PC-3 (cell line): ENCODE data around the gene ARNT2. TPM values are rescaled to one million over a fixed set of nuclear protein-coding genes. Genes with fewer than 3 reads are reported as not detected.

Experiments used
- ATAC-seq: fragments of 200-7000 bp; cut with Tn5 transposase; 2 replicates; pipeline ENCODE4 v1.9.1; 2020; ENCODE audit warnings: mild to moderate bottlenecking, moderate library complexity
- BruUV-seq: library from RNA; stranded (reverse); fragments of 400-500 nt; replicated peaks from 2 replicates; lab custom pipeline; 2021; lab: Mats Ljungman, UMichigan
- CTCF ChIA-PET: fragments of 300-600 bp; sonication (Branson Sonifier 250); formaldehyde crosslinking; loops from one replicate; lab custom pipeline; 2022; ENCODE audit warnings: antibody characterized with exemption; lab: Charles Lee
- POLR2A ChIA-PET: fragments of 300-600 bp; sonication (Branson Sonifier 250); formaldehyde crosslinking; loops from one replicate; lab custom pipeline; 2022; ENCODE audit warnings: antibody characterized with exemption; ENCODE audit not compliant: unreplicated experiment; lab: Charles Lee
- DNase-seq: peaks from one replicate; pipeline ENCODE4 v3.0.0-alpha.2; 2015
- H2AFZ ChIP-seq: fragments of 300-600 bp; sonication (generic); 2 replicates; pipeline ENCODE4 v1.6.0; 2016; ENCODE audit warnings: antibody characterized with exemption, low read length
- H3F3A ChIP-seq: fragments of 300-600 bp; sonication (generic); one replicate; pipeline ENCODE4 v1.6.0; 2017; ENCODE audit warnings: antibody characterized with exemption, low read length, control low read depth, mild to moderate bottlenecking; ENCODE audit not compliant: unreplicated experiment
- H3K27ac ChIP-seq: fragments of 300-600 bp; sonication (generic); 2 replicates; pipeline ENCODE4 v1.5.1; 2016; ENCODE audit warnings: mild to moderate bottlenecking, low read length
- H3K27me3 ChIP-seq: fragments of 300-600 bp; sonication (generic); 2 replicates; pipeline ENCODE4 v1.6.1; 2016; ENCODE audit warnings: low read length, mixed read lengths
- H3K36me3 ChIP-seq: fragments of 300-600 bp; sonication (generic); 2 replicates; pipeline ENCODE4 v1.6.1; 2016; ENCODE audit warnings: low read depth, mixed run types, low read length, mixed read lengths
- H3K4me1 ChIP-seq: fragments of 300-600 bp; sonication (generic); 2 replicates; pipeline ENCODE4 v1.5.1; 2016; ENCODE audit warnings: low read length; ENCODE audit not compliant: insufficient read depth
- H3K4me2 ChIP-seq: fragments of 300-600 bp; sonication (generic); 2 replicates; pipeline ENCODE4 v1.6.0; 2016; ENCODE audit warnings: low read length
- H3K4me3 ChIP-seq: fragments of 300-600 bp; sonication (generic); 2 replicates; pipeline ENCODE4 v1.5.1; 2016; ENCODE audit warnings: mild to moderate bottlenecking, low read length, mixed read lengths
- H3K79me2 ChIP-seq: fragments of 300-600 bp; sonication (generic); 2 replicates; pipeline ENCODE4 v1.6.1; 2017; ENCODE audit warnings: low read length, mixed read lengths
- H3K9ac ChIP-seq: fragments of 300-600 bp; sonication (generic); 2 replicates; pipeline ENCODE4 v1.6.0; 2016; ENCODE audit warnings: mild to moderate bottlenecking, low read length
- H3K9me2 ChIP-seq: fragments of 300-600 bp; sonication (generic); replicated peaks from 2 replicates; pipeline ENCODE4 v1.6.1; 2016; ENCODE audit warnings: mixed run types, low read length, mixed read lengths
- H3K9me3 ChIP-seq: fragments of 300-600 bp; sonication (generic); 2 replicates; pipeline ENCODE4 v1.6.1; 2016; ENCODE audit warnings: low read length, mixed read lengths
- H4K20me1 ChIP-seq: fragments of 300-600 bp; sonication (generic); 2 replicates; pipeline ENCODE4 v1.6.1; 2016; ENCODE audit warnings: low read length, mixed read lengths
- EZH2 ChIP-seq: fragments of 300-600 bp; sonication (generic); IDR thresholded peaks from one replicate; pipeline ENCODE4 v1.6.1; 2017; ENCODE audit warnings: antibody characterized with exemption, mild to moderate bottlenecking, low read length; ENCODE audit not compliant: unreplicated experiment
- EZH2phosphoT487 ChIP-seq: fragments of 300-600 bp; sonication (generic); IDR thresholded peaks from 2 replicates; pipeline ENCODE4 v1.6.1; 2018; ENCODE audit warnings: mild to moderate bottlenecking, antibody characterized with exemption, low read length, borderline replicate concordance
- intact Hi-C: fragments of 100-400 bp; cut with micrococcal nuclease; formaldehyde crosslinking; loops from 2 replicates; pipeline ENCODE4 v1.9.0; 2023
- total RNA-seq: library from RNA; depleted of rRNA; stranded (reverse); fragments of >200 nt; gene quantifications from 2 replicates; pipeline ENCODE4 v1.2.3, GENCODE V29; 2014
- TF ChIP-seq, protein P1 (sequence below): fragments of 300-600 bp; sonication (generic); conservative IDR thresholded peaks from 2 replicates; pipeline ENCODE4 v1.5.1; 2017; ENCODE audit warnings: antibody characterized with exemption, low read depth, mild to moderate bottlenecking, low read length

The ARNT2 gene
- total RNA-seq, 1 experiment from 2014 or later, result 0.11 TPM

DNA sequence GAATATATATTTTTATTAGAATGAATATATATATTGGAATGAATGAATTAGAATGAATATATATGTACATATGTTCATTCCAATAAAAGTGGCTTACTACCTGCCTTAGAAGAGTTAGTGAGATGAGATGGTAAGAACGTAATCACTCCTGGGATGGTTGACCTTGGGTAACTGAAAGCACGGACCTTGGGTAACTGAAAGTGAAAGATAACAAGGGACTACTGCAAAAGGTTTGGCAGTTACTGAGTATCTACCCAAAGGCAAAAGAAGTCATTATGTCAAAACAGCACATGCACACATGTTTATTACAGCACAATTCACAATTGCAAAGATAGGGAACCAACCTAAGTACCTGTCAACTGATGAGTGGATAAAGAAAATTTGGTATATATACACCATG lies 16.5 kb downstream of the ARNT2 start:
- no peak overlapping the region for H3K27ac ChIP-seq
- H3F3A ChIP-seq, result no peaks in the 10 kb centered on the region
- CTCF ChIA-PET, result no interaction called here
- no peaks in the 10 kb centered on the region for H3K9me2 ChIP-seq
- no peaks in the 10 kb centered on the region for H3K9me3 ChIP-seq
- H3K4me1 ChIP-seq, result peaks cover 20% of the 10 kb centered on the region
- no peak overlapping the region for H3K4me3 ChIP-seq
- POLR2A ChIA-PET, result no interaction called here
- ATAC-seq (no peak), DNase-seq (no peak)
- H2AFZ ChIP-seq, result no peak overlapping the region
- peaks cover 6% of the 10 kb centered on the region; the same call in 1 of the 2 replicates for H3K27me3 ChIP-seq
- H3K9ac ChIP-seq, result no peak overlapping the region
- no peak overlapping the region for H3K4me2 ChIP-seq
- no TSS peak for BruUV-seq
- H3K79me2 ChIP-seq, result no peaks in the 10 kb centered on the region
- H4K20me1 ChIP-seq, result no peaks in the 10 kb centered on the region
- TF ChIP-seq EZH2, result no peak
- TF ChIP-seq EZH2phosphoT487, result no peak
- TF ChIP-seq, protein P1, sequence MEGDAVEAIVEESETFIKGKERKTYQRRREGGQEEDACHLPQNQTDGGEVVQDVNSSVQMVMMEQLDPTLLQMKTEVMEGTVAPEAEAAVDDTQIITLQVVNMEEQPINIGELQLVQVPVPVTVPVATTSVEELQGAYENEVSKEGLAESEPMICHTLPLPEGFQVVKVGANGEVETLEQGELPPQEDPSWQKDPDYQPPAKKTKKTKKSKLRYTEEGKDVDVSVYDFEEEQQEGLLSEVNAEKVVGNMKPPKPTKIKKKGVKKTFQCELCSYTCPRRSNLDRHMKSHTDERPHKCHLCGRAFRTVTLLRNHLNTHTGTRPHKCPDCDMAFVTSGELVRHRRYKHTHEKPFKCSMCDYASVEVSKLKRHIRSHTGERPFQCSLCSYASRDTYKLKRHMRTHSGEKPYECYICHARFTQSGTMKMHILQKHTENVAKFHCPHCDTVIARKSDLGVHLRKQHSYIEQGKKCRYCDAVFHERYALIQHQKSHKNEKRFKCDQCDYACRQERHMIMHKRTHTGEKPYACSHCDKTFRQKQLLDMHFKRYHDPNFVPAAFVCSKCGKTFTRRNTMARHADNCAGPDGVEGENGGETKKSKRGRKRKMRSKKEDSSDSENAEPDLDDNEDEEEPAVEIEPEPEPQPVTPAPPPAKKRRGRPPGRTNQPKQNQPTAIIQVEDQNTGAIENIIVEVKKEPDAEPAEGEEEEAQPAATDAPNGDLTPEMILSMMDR, result no peak
- intact Hi-C loops, result no loop called here
- H3K36me3 ChIP-seq, result no peaks in the 10 kb centered on the region

DNA sequence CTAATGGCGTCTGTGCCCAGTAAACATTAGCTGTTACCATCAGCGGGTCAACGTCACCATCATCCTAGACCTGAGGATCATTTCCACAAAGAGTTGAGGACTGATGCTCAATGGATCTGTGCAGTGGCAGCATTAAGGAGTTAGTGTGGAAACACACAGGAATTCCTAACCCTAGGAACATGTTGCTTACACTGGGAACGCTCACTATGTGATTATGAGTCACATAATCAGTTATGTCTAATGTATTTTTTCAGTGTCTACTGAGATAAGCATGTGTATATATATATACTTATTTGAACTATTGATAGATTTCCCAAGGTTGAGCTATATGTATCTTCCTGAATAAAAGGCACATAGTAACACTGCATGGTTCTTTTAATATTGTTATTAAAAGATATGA lies 19.0 kb downstream of the ARNT2 start:
- Histone ChIP-seq H3K4me2 (no peak overlapping the region), H3F3A (no peaks in the 10 kb centered on the region), H3K9ac (no peak overlapping the region), H3K79me2 (no peaks in the 10 kb centered on the region), H3K27ac (no peak overlapping the region), H2AFZ (no peak overlapping the region), H4K20me1 (no peaks in the 10 kb centered on the region), H3K9me3 (no peaks in the 10 kb centered on the region), H3K27me3 (no peaks in the 10 kb centered on the region), H3K4me3 (no peak overlapping the region), H3K36me3 (no peaks in the 10 kb centered on the region), H3K9me2 (no peaks in the 10 kb centered on the region), H3K4me1 (peaks cover 20% of the 10 kb centered on the region)
- DNase-seq, result peak; percentile 19
- no peak for ATAC-seq
- POLR2A ChIA-PET, result no interaction called here
- no peak for TF ChIP-seq EZH2
- no peak for TF ChIP-seq EZH2phosphoT487
- TF ChIP-seq, protein P1, result no peak
- CTCF ChIA-PET, result no interaction called here
- BruUV-seq, result no TSS peak
- intact Hi-C loops, result no loop called here

DNA sequence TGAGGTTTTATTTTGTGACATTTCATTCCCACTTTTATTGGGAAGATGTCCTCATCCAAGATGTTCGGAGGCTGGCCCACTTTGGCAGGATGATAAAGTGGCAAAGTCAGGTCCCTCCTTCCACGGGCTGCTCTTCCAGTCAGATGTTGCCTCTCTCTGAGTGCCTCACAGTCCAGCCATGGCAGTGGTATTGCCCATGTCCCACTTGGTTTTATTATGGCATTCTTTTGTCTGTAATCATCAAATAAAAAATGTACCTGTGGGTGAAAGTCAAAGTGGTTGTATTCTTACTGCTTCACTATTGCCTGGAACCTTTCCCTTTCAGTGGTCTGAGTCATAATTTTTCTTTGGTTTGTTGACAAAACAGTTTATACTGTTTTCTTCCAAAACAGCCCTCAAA lies 20.2 kb downstream of the ARNT2 start:
- ChIA-PET CTCF (no interaction called here), POLR2A (no interaction called here)
- ATAC-seq, result peak; percentile 99
- peak overlapping the region; percentile 75 for H3K4me2 ChIP-seq
- no peaks in the 10 kb centered on the region for H3K27me3 ChIP-seq
- H3K4me1 ChIP-seq, result peaks cover 20% of the 10 kb centered on the region
- peak overlapping the region; percentile 76 for H3K27ac ChIP-seq
- H3K4me3 ChIP-seq, result no peak overlapping the region
- no peaks in the 10 kb centered on the region for H3K36me3 ChIP-seq
- peak; percentile 97 for DNase-seq
- no peaks in the 10 kb centered on the region for H3K79me2 ChIP-seq
- intact Hi-C loops, result loop anchor here (1.0 kb wide), 2 partner anchors 12 to 31 kb away; no protein-coding TSS in a partner anchor
- H3K9me2 ChIP-seq, result no peaks in the 10 kb centered on the region
- TF ChIP-seq EZH2phosphoT487 (no peak), EZH2 (no peak)
- TF ChIP-seq, protein P1, result no peak
- H2AFZ ChIP-seq, result 0 out of 2 replicates have a peak overlapping the region, but pooled peaks have one; percentile 23
- BruUV-seq, result no TSS peak
- H3K9ac ChIP-seq, result no peak overlapping the region
- H3K9me3 ChIP-seq, result no peaks in the 10 kb centered on the region
- no peaks in the 10 kb centered on the region for H3F3A ChIP-seq
- H4K20me1 ChIP-seq, result no peaks in the 10 kb centered on the region
